AG09319 (cell line): ENCODE measurements around the gene FOXR1.
"Not testable (repeated sequence)": the region's sequence is repeated elsewhere in the genome, so short reads cannot be mapped to it uniquely, and the experiment has no call there.

ENCODE experiments used
- DNase-seq: peaks from one replicate; pipeline ENCODE4 v3.0.0-alpha.2; 2010; ENCODE audit warnings: low read depth; ENCODE audit errors: extremely low read depth
- CTCF ChIP-seq: IDR thresholded peaks from 2 replicates; pipeline ENCODE4 v1.5.1; 2011; ENCODE audit warnings: low read depth, mild to moderate bottlenecking, inconsistent platforms, low read length, moderate library complexity

Gene FOXR1

DNA sequence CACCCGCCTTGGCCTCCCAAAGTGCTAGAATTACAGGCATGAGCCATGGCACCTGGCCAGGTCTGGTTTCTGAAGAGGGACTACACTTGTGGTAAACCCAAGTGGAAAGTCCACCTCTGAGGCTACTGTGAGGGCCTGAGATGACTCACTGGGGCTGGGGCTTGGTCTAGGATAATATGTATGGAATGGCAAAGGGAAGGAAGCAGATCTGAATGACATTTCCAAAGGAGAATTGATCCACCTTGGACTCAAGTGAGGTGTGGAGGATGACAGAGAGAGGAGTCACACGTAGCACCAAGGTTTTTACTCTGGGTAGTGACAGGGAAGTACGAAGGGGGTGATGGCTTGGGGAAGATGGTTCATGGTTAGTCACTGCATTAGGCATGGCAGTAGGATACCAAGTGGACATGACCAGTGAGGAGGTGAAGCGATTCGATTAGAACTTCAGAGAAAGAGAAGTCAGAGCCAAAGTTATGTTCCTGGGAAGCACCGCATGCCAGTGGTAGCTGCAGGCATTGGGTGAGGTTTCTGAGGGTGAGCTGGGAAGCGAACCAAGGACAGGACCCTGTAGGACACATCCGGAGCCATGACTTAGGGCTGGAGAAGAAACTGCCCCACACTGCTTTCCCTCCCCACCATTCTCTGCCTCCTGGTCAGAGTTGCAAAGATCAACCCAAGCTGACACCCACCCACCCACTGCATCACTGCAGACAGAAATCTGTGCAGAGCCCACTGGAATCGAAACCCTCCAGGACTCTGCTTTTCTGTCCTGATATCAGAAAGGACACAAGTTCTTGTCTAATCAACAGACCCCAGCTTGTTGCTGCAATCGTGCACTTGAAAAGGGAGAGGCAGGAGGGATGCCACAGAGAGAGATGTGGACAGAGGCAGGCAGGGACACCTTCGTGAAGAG lies 32.8 kb upstream of the FOXR1 start:
- no peak for TF ChIP-seq CTCF
- DNase-seq, result no peak

DNA sequence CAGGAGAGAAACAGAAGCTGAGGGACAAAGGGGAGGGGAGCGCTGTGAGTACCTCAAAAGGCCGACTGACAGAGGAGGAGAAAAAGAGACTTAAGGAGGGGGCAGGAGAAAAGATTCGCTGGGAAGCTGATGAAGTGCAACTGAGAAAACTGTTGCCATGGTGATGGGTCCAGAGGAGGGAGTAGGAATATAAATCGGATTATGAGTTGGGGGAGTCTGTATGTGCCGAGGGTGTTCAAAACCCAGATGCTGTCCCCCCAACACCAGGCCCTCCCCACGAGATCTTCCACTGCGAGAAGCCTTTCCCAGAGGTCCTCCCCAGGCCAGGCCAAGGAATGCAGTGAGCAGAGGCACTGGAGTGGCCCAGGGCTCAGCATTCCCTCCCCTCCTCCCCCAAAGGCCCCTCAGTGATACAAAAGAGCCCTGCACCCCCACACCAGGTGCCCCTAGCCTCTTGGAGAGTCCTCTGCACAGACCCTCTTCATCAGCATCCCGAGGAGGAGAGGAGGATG lies 32.1 kb upstream of the FOXR1 start:
- DNase-seq, result no peak
- no peak for TF ChIP-seq CTCF

DNA sequence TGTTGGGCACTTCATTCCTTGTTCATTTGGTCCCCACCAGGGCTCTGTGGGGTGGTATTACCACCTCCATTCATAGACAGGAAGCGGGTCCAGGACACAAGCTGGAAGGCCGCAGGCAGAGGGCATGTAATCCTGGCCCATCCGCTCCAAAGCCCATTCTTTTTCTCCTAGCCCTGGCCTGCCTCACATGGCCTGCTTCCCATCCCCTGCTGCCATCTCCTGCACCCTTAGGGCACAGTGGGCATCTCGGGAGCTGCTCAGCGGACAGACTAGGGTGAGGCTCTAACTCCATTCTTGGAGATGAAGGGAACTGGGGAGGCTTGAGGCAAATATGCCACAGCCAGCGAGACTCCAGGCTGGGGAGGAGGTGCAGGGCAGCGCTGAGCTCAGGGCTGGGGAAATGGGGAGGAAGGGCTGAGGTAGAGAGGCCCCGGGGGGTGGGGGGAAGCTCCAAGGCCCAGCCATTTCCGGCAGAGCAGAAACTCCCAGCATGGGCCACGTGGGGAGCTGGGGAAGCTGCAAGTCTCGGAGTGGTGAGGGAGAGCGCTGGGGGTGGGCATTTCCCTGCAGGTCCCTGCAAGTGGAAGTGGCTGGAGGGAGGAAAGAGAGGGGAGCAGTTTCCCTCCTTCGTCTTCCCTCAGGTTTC lies 31.5 kb upstream of the FOXR1 start:
- no peak for TF ChIP-seq CTCF
- DNase-seq, result no peak

DNA sequence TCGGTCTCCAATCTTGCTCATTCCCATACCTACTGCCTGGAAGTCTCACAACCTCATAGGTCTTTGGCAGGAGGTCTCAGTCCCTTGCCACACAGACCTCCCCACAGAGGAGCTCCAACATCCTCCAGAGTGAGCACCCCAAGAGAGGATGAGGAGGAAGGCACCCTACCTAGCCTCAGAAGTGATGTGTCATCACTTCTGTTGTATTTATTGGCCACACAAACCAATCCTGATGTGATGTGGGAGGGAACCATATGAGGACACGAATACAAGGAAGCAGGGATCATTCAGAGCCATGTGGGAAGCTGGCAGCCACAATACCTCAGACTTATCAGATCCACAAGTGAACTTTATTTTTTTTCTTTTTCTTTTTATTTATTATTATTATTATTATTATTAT lies 24.5 kb upstream of the FOXR1 start:
- no peak for DNase-seq
- no peak for TF ChIP-seq CTCF

GRCh38 chr11:118948000-118948399 lies 23.6 kb upstream of the FOXR1 start:
- no peak for DNase-seq
- TF ChIP-seq CTCF, result no peak

- no peak for TF ChIP-seq CTCF
- DNase-seq, result no peak
Observed at GRCh38 chr11:118953265-118953664, 18.3 kb upstream of the FOXR1 start.

GRCh38 chr11:118953976-118954375 lies 17.6 kb upstream of the FOXR1 start:
- DNase-seq, result not testable (repeated sequence)
